ENCODE data around the gene TENM4. TPM values are rescaled to one million over a fixed set of nuclear protein-coding genes. Genes with fewer than 3 reads are reported as not detected.

TENM4 gene
- total and polyA plus RNA-seq, 11 donors = 0.08 to 6.4 (median 1.0) TPM

- H3K4me1 ChIP-seq = no peaks in the 10 kb centered on the region
- DNase-seq (no peak), ATAC-seq (no peak)
- no peaks in the 10 kb centered on the region for H3K36me3 ChIP-seq
- H3K4me3 ChIP-seq = no peak overlapping the region
- WGBS, 4 donors = 82 to 88% (median 84%) methylated on average over 6 of the region's 6 CpGs
- TF ChIP-seq, protein P1, sequence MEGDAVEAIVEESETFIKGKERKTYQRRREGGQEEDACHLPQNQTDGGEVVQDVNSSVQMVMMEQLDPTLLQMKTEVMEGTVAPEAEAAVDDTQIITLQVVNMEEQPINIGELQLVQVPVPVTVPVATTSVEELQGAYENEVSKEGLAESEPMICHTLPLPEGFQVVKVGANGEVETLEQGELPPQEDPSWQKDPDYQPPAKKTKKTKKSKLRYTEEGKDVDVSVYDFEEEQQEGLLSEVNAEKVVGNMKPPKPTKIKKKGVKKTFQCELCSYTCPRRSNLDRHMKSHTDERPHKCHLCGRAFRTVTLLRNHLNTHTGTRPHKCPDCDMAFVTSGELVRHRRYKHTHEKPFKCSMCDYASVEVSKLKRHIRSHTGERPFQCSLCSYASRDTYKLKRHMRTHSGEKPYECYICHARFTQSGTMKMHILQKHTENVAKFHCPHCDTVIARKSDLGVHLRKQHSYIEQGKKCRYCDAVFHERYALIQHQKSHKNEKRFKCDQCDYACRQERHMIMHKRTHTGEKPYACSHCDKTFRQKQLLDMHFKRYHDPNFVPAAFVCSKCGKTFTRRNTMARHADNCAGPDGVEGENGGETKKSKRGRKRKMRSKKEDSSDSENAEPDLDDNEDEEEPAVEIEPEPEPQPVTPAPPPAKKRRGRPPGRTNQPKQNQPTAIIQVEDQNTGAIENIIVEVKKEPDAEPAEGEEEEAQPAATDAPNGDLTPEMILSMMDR (IDR thresholded peaks at IDR 0.05) = no peak
- H3K27me3 ChIP-seq = no peaks in the 10 kb centered on the region
- intact Hi-C loops (cut with DNase I) = loop anchor here in 1 of 10 donors (5.0 kb wide), 1 partner anchor 513 kb away; no protein-coding TSS in a partner anchor
- H3K27ac ChIP-seq = no peak overlapping the region
- H3K9me3 ChIP-seq = no peaks in the 10 kb centered on the region
Measured at GRCh38 chr11:79159657-79160450, 281.0 kb downstream of the TENM4 start.

DNA sequence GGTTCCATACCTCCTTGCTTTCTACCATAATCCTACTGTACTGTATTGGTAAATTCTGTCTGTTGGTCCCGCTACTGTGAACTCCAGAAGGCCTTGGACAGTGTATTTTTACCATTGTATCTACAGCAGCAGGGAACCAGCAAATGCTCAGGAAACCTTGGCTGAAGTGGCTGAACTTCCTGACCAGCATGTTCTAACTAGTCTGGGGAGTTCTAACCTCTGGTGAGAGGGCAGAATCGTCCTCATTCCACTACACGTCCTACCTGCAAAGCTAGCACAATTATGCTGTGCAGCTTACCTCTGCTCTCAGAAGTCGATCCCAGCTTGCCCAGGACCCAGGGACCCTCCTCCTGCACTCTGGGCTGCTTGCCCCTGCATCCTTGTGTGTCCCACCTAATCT is 283.1 kb downstream of the TENM4 start:
- ATAC-seq = no peak
- Histone ChIP-seq H3K4me1 (no peaks in the 10 kb centered on the region), H3K36me3 (no peaks in the 10 kb centered on the region), H3K27ac (no peak overlapping the region), H3K27me3 (no peaks in the 10 kb centered on the region), H3K4me3 (no peak overlapping the region), H3K9me3 (no peaks in the 10 kb centered on the region)
- intact Hi-C loops (cut with DNase I) = loop anchor here in 1 of 10 donors (5.0 kb wide), 1 partner anchor 510 kb away; no protein-coding TSS in a partner anchor
- 62 to 80% (median 70%) methylated on average over 4 of the region's 4 CpGs for WGBS, 4 donors
- TF ChIP-seq POLR2A (IDR thresholded peaks at IDR 0.05) = no peak
- TF ChIP-seq, protein P1 (IDR thresholded peaks at IDR 0.05) = no peak
- no peak for DNase-seq

GRCh38 chr11:79156031-79156430 is 284.8 kb downstream of the TENM4 start:
- DNase-seq (no peak), ATAC-seq (no peak)
- no peaks in the 10 kb centered on the region for H3K9me3 ChIP-seq
- H3K4me3 ChIP-seq = no peak overlapping the region
- no peak for TF ChIP-seq POLR2A (IDR thresholded peaks at IDR 0.05)
- TF ChIP-seq, protein P1 (IDR thresholded peaks at IDR 0.05) = no peak
- no peak overlapping the region for H3K27ac ChIP-seq
- WGBS, 4 donors = 86 to 97% (median 92%) methylated on average over 6 of the region's 6 CpGs
- intact Hi-C loops (cut with DNase I) = loop anchor here in 1 of 10 donors (5.0 kb wide), 1 partner anchor 509 kb away; no protein-coding TSS in a partner anchor
- H3K4me1 ChIP-seq = no peaks in the 10 kb centered on the region
- no peaks in the 10 kb centered on the region for H3K27me3 ChIP-seq
- no peaks in the 10 kb centered on the region for H3K36me3 ChIP-seq

- no peaks in the 10 kb centered on the region for H3K4me1 ChIP-seq
- H3K36me3 ChIP-seq = no peaks in the 10 kb centered on the region
- no peaks in the 10 kb centered on the region for H3K9me3 ChIP-seq
- H3K27me3 ChIP-seq = no peaks in the 10 kb centered on the region
- DNase-seq (no peak), ATAC-seq (no peak)
- WGBS, 4 donors = 71 to 79% (median 75%) methylated on average over 3 of the region's 3 CpGs
- intact Hi-C loops (cut with DNase I) = loop anchor here in 1 of 10 donors (5.0 kb wide), 1 partner anchor 508 kb away; no protein-coding TSS in a partner anchor
- no peak overlapping the region for H3K4me3 ChIP-seq
- no peak for TF ChIP-seq POLR2A (IDR thresholded peaks at IDR 0.05)
- TF ChIP-seq, protein P1 (IDR thresholded peaks at IDR 0.05) = no peak
- no peak overlapping the region for H3K27ac ChIP-seq
Measured at GRCh38 chr11:79155237-79155636, 285.6 kb downstream of the TENM4 start.

Data from heart left ventricle (tissue), 16 donors.